CD4-positive, alpha-beta T cell treated with Interferon alpha-2 for 1 hour (primary cell): ENCODE measurements around the gene PLA2G12B.

Experiments
- DNase-seq, 2 donors: peaks; one replicate each; pipeline ENCODE4 v3.0.0-alpha.2; 2020 to 2022

PLA2G12B gene

DNA sequence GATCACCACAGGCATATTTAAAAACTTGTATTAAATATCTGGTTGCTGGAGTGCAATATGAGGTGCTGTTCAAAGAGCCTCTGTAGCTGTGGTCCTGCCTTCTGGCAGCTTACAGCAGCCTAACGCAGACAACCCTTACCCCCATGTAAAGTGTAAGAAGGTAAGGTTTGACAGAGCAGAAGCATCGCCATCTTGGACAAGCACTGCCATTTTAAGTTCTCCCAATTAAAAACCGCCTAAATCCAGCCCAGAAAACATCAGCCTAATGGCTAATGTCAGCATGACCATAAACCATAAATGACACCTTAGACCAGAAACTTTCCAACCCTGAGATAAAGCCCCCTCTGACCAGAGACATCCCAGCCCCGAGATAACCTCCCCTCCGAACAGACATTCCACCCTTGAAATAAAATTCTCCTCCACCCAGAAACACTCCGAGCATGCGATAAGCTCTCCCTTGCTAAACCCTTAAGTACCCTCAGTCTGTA lies 66.4 kb downstream of the PLA2G12B start:
- DNase-seq = no peak

DNA sequence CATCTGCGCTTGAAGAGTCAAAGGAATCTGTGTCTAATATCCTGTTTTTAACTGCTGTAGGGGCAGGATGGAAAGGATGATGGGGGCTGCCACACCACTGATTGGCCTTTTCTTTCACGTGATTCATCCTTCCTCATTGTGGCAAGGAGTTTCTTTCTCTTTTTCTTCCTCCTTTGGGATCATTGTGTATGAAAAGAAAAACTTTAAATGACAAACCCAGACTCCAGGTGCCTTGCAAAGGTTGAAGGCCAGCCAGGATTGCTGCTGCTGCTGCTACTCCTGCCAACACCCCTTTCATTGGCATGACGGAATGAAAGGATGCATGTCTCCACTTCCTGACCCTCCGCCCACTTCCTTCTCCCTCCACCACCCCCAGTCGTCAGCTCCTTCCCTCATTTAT lies 67.6 kb downstream of the PLA2G12B start:
- DNase-seq = no peak

DNA sequence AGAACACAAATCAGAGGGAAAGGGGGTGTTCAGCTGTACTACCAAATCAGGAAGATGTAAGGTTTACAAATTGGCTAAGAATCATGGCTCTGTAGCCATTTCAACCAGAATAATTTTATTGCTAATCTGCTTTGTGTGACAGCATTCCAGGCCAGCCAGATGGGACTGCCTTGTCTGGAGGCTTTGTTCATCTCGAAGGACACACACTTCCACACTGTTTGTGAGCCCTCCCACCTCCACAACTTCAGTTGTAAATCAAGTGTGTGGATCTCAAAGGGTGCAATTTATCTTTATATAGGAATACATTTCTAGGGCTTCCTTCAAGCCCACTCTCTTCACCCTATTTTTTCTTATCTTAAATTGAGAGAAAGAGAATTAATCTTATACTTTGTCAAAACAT lies 68.0 kb downstream of the PLA2G12B start:
- no peak for DNase-seq

DNA sequence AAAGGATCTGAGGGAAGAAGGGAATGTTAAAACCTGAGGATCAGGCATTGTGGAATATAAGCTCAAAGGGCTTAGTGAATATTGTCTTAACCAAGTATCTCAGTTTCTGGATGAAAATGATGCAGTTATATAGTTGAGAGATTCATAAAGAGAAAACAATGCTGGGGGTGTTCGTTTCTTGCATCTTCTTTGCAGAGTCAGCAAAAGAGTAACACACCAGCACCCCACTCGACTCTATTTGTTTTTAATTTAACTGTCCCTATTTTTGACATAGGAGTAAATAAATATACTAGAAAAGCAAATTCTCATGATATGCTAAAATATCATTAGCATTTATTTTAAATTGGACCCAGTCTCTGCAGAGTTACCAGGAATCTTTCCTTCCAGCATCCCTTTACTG lies 68.7 kb downstream of the PLA2G12B start:
- no peak for DNase-seq
